ENCODE measurements around the gene MYOZ2.

Gene MYOZ2

GRCh38 chr4:119135721-119136121 lies at the start of gene MYOZ2:
Gene MYOZ2 (plus strand): TSS chr4:119135832. CDS start chr4:119136526, 694 bp downstream.
- DNase-seq (ENCODE audit: low read depth, low spot score), result no peak
- Histone ChIP-seq H3K9me3 (ENCODE audit: control insufficient read depth, insufficient read depth, low read length) (no peaks in the 10 kb centered on the region), H3K27ac (ENCODE audit: low read length) (no peak within 1 kb of the TSS), H3K36me3 (ENCODE audit: control insufficient read depth, insufficient read depth, low read length) (no peaks in the 10 kb centered on the region), H3K4me1 (ENCODE audit: control insufficient read depth, insufficient read depth, low read length) (no peaks in the 10 kb centered on the region), H3K27me3 (ENCODE audit: control insufficient read depth, insufficient read depth, low read length) (no peaks in the 10 kb centered on the region), H3K4me3 (ENCODE audit: low read length) (no peak within 1 kb of the TSS)
- no CpG with 5 or more reads among the region's 2 CpGs for WGBS (ENCODE audit: insufficient coverage, insufficient read length)

- Histone ChIP-seq H3K4me3 (ENCODE audit: low read length) (no peak overlapping the region), H3K9me3 (ENCODE audit: control insufficient read depth, insufficient read depth, low read length) (no peaks in the 10 kb centered on the region), H3K27ac (ENCODE audit: low read length) (no peak overlapping the region), H3K36me3 (ENCODE audit: control insufficient read depth, insufficient read depth, low read length) (no peaks in the 10 kb centered on the region), H3K27me3 (ENCODE audit: control insufficient read depth, insufficient read depth, low read length) (no peaks in the 10 kb centered on the region), H3K4me1 (ENCODE audit: control insufficient read depth, insufficient read depth, low read length) (no peaks in the 10 kb centered on the region)
- no peak for DNase-seq (ENCODE audit: low read depth, low spot score)
- WGBS (ENCODE audit: insufficient coverage, insufficient read length), result no CpG with 5 or more reads among the region's 3 CpGs
These were observed 48.5 kb upstream of the MYOZ2 start for GRCh38 chr4:119087121-119087520.

- H3K36me3 ChIP-seq (ENCODE audit: control insufficient read depth, insufficient read depth, low read length), result no peaks in the 10 kb centered on the region
- no peak overlapping the region for H3K27ac ChIP-seq (ENCODE audit: low read length)
- no peaks in the 10 kb centered on the region for H3K27me3 ChIP-seq (ENCODE audit: control insufficient read depth, insufficient read depth, low read length)
- no peaks in the 10 kb centered on the region for H3K9me3 ChIP-seq (ENCODE audit: control insufficient read depth, insufficient read depth, low read length)
- DNase-seq (ENCODE audit: low read depth, low spot score), result no peak
- no CpG with 5 or more reads among the region's 5 CpGs for WGBS (ENCODE audit: insufficient coverage, insufficient read length)
- H3K4me1 ChIP-seq (ENCODE audit: control insufficient read depth, insufficient read depth, low read length), result no peaks in the 10 kb centered on the region
- no peak overlapping the region for H3K4me3 ChIP-seq (ENCODE audit: low read length)
These were observed 48.0 kb upstream of the MYOZ2 start for GRCh38 chr4:119087656-119088055.

- no CpG with 5 or more reads among the region's 5 CpGs for WGBS (ENCODE audit: insufficient coverage, insufficient read length)
- H3K27me3 ChIP-seq (ENCODE audit: control insufficient read depth, insufficient read depth, low read length), result no peaks in the 10 kb centered on the region
- no peaks in the 10 kb centered on the region for H3K9me3 ChIP-seq (ENCODE audit: control insufficient read depth, insufficient read depth, low read length)
- no peak overlapping the region for H3K4me3 ChIP-seq (ENCODE audit: low read length)
- H3K36me3 ChIP-seq (ENCODE audit: control insufficient read depth, insufficient read depth, low read length), result no peaks in the 10 kb centered on the region
- H3K27ac ChIP-seq (ENCODE audit: low read length), result no peak overlapping the region
- DNase-seq (ENCODE audit: low read depth, low spot score), result no peak
- no peaks in the 10 kb centered on the region for H3K4me1 ChIP-seq (ENCODE audit: control insufficient read depth, insufficient read depth, low read length)
These were observed 42.4 kb upstream of the MYOZ2 start for GRCh38 chr4:119093042-119093827.

- Histone ChIP-seq H3K4me1 (ENCODE audit: control insufficient read depth, insufficient read depth, low read length) (no peaks in the 10 kb centered on the region), H3K27me3 (ENCODE audit: control insufficient read depth, insufficient read depth, low read length) (no peaks in the 10 kb centered on the region), H3K27ac (ENCODE audit: low read length) (no peak overlapping the region), H3K4me3 (ENCODE audit: low read length) (no peak overlapping the region), H3K36me3 (ENCODE audit: control insufficient read depth, insufficient read depth, low read length) (no peaks in the 10 kb centered on the region), H3K9me3 (ENCODE audit: control insufficient read depth, insufficient read depth, low read length) (no peaks in the 10 kb centered on the region)
- no peak for DNase-seq (ENCODE audit: low read depth, low spot score)
- no CpG with 5 or more reads among the region's 2 CpGs for WGBS (ENCODE audit: insufficient coverage, insufficient read length)
These were observed 38.2 kb upstream of the MYOZ2 start for GRCh38 chr4:119097282-119097900.

- no peaks in the 10 kb centered on the region for H3K9me3 ChIP-seq (ENCODE audit: control insufficient read depth, insufficient read depth, low read length)
- H3K4me3 ChIP-seq (ENCODE audit: low read length), result no peak overlapping the region
- H3K27ac ChIP-seq (ENCODE audit: low read length), result no peak overlapping the region
- H3K36me3 ChIP-seq (ENCODE audit: control insufficient read depth, insufficient read depth, low read length), result no peaks in the 10 kb centered on the region
- WGBS (ENCODE audit: insufficient coverage, insufficient read length), result no CpG with 5 or more reads among the region's 1 CpG
- H3K27me3 ChIP-seq (ENCODE audit: control insufficient read depth, insufficient read depth, low read length), result no peaks in the 10 kb centered on the region
- no peak for DNase-seq (ENCODE audit: low read depth, low spot score)
- no peaks in the 10 kb centered on the region; the same call in 1 of the 2 replicates for H3K4me1 ChIP-seq (ENCODE audit: control insufficient read depth, insufficient read depth, low read length)
These were observed 37.3 kb upstream of the MYOZ2 start for GRCh38 chr4:119098306-119098705.

GRCh38 chr4:119099227-119099810 lies 36.3 kb upstream of the MYOZ2 start:
- WGBS (ENCODE audit: insufficient coverage, insufficient read length), result no CpG with 5 or more reads among the region's 1 CpG
- H3K36me3 ChIP-seq (ENCODE audit: control insufficient read depth, insufficient read depth, low read length), result no peaks in the 10 kb centered on the region
- H3K9me3 ChIP-seq (ENCODE audit: control insufficient read depth, insufficient read depth, low read length), result no peaks in the 10 kb centered on the region
- no peak overlapping the region for H3K27ac ChIP-seq (ENCODE audit: low read length)
- no peaks in the 10 kb centered on the region for H3K27me3 ChIP-seq (ENCODE audit: control insufficient read depth, insufficient read depth, low read length)
- H3K4me1 ChIP-seq (ENCODE audit: control insufficient read depth, insufficient read depth, low read length), result no peaks in the 10 kb centered on the region; the same call in 1 of the 2 replicates
- no peak for DNase-seq (ENCODE audit: low read depth, low spot score)
- H3K4me3 ChIP-seq (ENCODE audit: low read length), result no peak overlapping the region

- Histone ChIP-seq H3K4me3 (ENCODE audit: low read length) (no peak overlapping the region), H3K27me3 (ENCODE audit: control insufficient read depth, insufficient read depth, low read length) (no peaks in the 10 kb centered on the region), H3K36me3 (ENCODE audit: control insufficient read depth, insufficient read depth, low read length) (no peaks in the 10 kb centered on the region), H3K9me3 (ENCODE audit: control insufficient read depth, insufficient read depth, low read length) (no peaks in the 10 kb centered on the region), H3K4me1 (ENCODE audit: control insufficient read depth, insufficient read depth, low read length) (no peaks in the 10 kb centered on the region; the same call in 1 of the 2 replicates), H3K27ac (ENCODE audit: low read length) (no peak overlapping the region)
- no CpG with 5 or more reads among the region's 1 CpG for WGBS (ENCODE audit: insufficient coverage, insufficient read length)
- no peak for DNase-seq (ENCODE audit: low read depth, low spot score)
These were observed 35.0 kb upstream of the MYOZ2 start for GRCh38 chr4:119100655-119101054.

- no peak overlapping the region for H3K4me3 ChIP-seq (ENCODE audit: low read length)
- no peak overlapping the region for H3K27ac ChIP-seq (ENCODE audit: low read length)
- DNase-seq (ENCODE audit: low read depth, low spot score), result no peak
- no peaks in the 10 kb centered on the region for H3K9me3 ChIP-seq (ENCODE audit: control insufficient read depth, insufficient read depth, low read length)
- no peaks in the 10 kb centered on the region; the same call in 1 of the 2 replicates for H3K4me1 ChIP-seq (ENCODE audit: control insufficient read depth, insufficient read depth, low read length)
- no peaks in the 10 kb centered on the region for H3K36me3 ChIP-seq (ENCODE audit: control insufficient read depth, insufficient read depth, low read length)
- no peaks in the 10 kb centered on the region for H3K27me3 ChIP-seq (ENCODE audit: control insufficient read depth, insufficient read depth, low read length)
- no CpG with 5 or more reads among the region's 2 CpGs for WGBS (ENCODE audit: insufficient coverage, insufficient read length)
These were observed 32.4 kb upstream of the MYOZ2 start for GRCh38 chr4:119103263-119103662.

- Histone ChIP-seq H3K4me1 (ENCODE audit: control insufficient read depth, insufficient read depth, low read length) (no peaks in the 10 kb centered on the region; the same call in 1 of the 2 replicates), H3K4me3 (ENCODE audit: low read length) (no peak overlapping the region), H3K27ac (ENCODE audit: low read length) (no peak overlapping the region), H3K27me3 (ENCODE audit: control insufficient read depth, insufficient read depth, low read length) (no peaks in the 10 kb centered on the region), H3K36me3 (ENCODE audit: control insufficient read depth, insufficient read depth, low read length) (no peaks in the 10 kb centered on the region), H3K9me3 (ENCODE audit: control insufficient read depth, insufficient read depth, low read length) (no peaks in the 10 kb centered on the region)
- WGBS (ENCODE audit: insufficient coverage, insufficient read length), result no CpG with 5 or more reads among the region's 4 CpGs
- no peak for DNase-seq (ENCODE audit: low read depth, low spot score)
These were observed 30.9 kb upstream of the MYOZ2 start for GRCh38 chr4:119104644-119105273.
